Measurements from ENCODE around the gene SRR. TPM values are rescaled to one million over a fixed set of nuclear protein-coding genes. Genes with fewer than 3 reads are reported as not detected.

SRR gene
- total and polyA plus RNA-seq, 8 donors: 1.2 to 44.0 (median 9.8) TPM

DNA sequence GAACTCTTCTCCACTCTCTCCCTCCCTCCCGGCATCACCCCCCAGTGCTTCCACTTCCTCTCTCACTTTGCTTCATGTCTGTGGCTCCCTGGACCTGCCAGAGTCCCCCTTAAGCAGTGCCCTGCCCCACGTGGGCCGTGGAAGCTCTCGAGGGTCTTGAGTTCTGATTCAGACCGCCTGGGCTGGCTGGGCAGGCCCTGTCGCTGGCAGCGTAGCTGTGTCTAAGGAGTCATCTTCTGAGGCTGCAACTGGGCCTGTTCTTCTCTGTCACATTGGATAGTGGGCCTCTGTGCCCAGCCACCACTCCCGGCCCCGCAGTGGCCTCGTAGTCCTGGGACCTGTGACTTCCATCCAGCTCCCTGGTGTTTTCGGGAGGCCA is 66.5 kb downstream of the SRR start:
- intact Hi-C loops (cut with DNase I; ENCODE audit: low total_unique reads): no loop called here
- no peak overlapping the region for H3K4me3 ChIP-seq
- H3K4me1 ChIP-seq: peaks cover 0 to 26% (median 11%) of the 10 kb centered on the region in 4 donors
- TF ChIP-seq EP300 (IDR thresholded peaks at IDR 0.05): no peak
- TF ChIP-seq, protein P1, sequence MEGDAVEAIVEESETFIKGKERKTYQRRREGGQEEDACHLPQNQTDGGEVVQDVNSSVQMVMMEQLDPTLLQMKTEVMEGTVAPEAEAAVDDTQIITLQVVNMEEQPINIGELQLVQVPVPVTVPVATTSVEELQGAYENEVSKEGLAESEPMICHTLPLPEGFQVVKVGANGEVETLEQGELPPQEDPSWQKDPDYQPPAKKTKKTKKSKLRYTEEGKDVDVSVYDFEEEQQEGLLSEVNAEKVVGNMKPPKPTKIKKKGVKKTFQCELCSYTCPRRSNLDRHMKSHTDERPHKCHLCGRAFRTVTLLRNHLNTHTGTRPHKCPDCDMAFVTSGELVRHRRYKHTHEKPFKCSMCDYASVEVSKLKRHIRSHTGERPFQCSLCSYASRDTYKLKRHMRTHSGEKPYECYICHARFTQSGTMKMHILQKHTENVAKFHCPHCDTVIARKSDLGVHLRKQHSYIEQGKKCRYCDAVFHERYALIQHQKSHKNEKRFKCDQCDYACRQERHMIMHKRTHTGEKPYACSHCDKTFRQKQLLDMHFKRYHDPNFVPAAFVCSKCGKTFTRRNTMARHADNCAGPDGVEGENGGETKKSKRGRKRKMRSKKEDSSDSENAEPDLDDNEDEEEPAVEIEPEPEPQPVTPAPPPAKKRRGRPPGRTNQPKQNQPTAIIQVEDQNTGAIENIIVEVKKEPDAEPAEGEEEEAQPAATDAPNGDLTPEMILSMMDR (IDR thresholded peaks at IDR 0.05): no peak
- no peak for TF ChIP-seq POLR2A (IDR thresholded peaks at IDR 0.05)
- TF ChIP-seq POLR2AphosphoS5 (IDR thresholded peaks at IDR 0.05): no peak
- no peaks in the 10 kb centered on the region for H3K9me3 ChIP-seq
- H3K27me3 ChIP-seq: no peaks in the 10 kb centered on the region
- DNase-seq: no peak
- H3K36me3 ChIP-seq: peaks cover 7 to 84% (median 73%) of the 10 kb centered on the region in 4 donors
- 77 to 94% (median 86%) methylated on average over 8 to 11 of the region's 11 CpGs for WGBS, 5 donors
- H3K27ac ChIP-seq: peak overlapping the region in 2 of 5 donors; percentile 8 to 29

DNA sequence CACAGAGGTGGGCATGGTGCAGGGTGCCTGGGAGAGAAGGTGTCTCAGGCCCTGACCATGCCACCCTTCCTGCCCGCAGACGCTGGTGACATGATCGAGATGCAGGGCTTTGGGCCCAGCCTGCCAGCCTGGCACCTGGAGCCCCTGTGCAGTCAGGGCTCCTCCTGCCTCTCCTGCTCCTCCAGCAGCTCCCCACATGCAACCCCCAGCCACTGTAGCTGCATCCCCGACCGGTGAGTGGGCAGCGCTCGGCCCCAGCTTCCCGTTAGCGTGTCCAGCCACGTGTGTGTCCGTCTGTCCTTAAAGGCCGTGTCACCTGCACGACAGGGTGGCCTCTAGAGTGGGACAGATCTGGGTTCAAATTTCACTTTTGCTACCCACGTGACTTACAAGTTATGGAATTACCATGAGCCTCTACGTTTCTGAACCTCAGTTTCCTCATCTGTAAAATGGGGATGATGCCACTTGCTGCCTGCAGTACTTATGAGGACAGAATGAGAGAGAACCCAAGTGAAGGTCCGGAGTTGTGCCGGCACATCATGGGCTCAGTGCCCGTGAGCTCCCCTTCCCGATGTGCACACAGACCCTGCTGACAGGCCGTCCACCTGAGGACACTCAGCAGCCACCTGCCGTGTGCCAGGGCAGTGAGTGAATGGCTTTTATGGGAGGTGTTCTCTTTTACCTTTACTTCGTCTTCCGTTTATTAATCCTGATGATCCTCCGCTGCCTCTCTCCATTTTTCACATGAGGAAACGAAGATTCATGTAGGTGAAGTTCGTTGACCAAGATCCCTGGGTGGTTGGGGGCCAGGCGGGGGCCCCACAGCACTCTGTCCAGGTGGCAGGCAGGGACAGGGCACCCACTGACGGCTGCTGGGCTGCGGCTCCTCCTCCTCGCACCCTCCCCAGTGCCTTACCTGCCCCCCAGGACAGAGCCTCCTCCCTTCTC is 67.7 kb downstream of the SRR start:
- 91 to 95% (median 93%) methylated on average over 22 to 30 of the region's 30 CpGs for WGBS, 5 donors
- intact Hi-C loops (cut with DNase I; ENCODE audit: low total_unique reads): no loop called here
- Histone ChIP-seq H3K27ac (no peak overlapping the region), H3K4me3 (no peak overlapping the region), H3K4me1 (peaks cover 0 to 26% (median 11%) of the 10 kb centered on the region in 4 donors), H3K9me3 (no peaks in the 10 kb centered on the region), H3K36me3 (peaks cover 13 to 84% (median 73%) of the 10 kb centered on the region in 4 donors), H3K27me3 (no peaks in the 10 kb centered on the region)
- TF ChIP-seq EP300 (IDR thresholded peaks at IDR 0.05): no peak
- TF ChIP-seq, protein P1 (IDR thresholded peaks at IDR 0.05): no peak
- TF ChIP-seq POLR2A (IDR thresholded peaks at IDR 0.05): no peak
- no peak for TF ChIP-seq POLR2AphosphoS5 (IDR thresholded peaks at IDR 0.05)
- no peak for DNase-seq

DNA sequence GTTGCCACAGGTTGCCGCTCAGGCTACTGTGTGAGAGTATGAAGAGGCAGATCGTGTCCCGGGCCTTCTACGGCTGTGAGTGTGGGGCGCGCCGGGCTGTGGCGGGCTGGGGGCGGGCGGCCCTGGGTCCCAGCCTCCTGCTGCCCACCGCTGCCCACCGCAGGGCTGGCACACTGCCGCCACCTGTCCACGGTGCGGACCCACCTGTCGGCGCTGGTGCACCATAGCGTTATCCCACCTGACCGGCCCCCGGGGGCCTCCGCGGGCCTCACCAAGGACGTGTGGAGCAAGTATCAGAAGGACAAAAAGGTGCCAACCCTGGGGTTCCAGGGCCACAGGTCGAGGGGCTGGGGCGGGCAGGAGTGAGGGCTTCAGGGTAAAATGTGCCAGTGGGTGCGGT is 68.4 kb downstream of the SRR start:
- H3K27me3 ChIP-seq: no peaks in the 10 kb centered on the region
- no peak overlapping the region for H3K4me3 ChIP-seq
- intact Hi-C loops (cut with DNase I; ENCODE audit: low total_unique reads): no loop called here
- no peak for DNase-seq
- WGBS, 5 donors: 79 to 96% (median 96%) methylated on average over 3 to 26 of the region's 26 CpGs
- H3K36me3 ChIP-seq: peaks cover 21 to 84% (median 73%) of the 10 kb centered on the region in 4 donors
- H3K4me1 ChIP-seq: peaks cover 0 to 26% (median 11%) of the 10 kb centered on the region in 4 donors
- H3K27ac ChIP-seq: no peak overlapping the region
- TF ChIP-seq POLR2AphosphoS5 (IDR thresholded peaks at IDR 0.05) (no peak), POLR2A (IDR thresholded peaks at IDR 0.05) (no peak), EP300 (IDR thresholded peaks at IDR 0.05) (no peak)
- TF ChIP-seq, protein P1 (IDR thresholded peaks at IDR 0.05): no peak
- H3K9me3 ChIP-seq: no peaks in the 10 kb centered on the region

DNA sequence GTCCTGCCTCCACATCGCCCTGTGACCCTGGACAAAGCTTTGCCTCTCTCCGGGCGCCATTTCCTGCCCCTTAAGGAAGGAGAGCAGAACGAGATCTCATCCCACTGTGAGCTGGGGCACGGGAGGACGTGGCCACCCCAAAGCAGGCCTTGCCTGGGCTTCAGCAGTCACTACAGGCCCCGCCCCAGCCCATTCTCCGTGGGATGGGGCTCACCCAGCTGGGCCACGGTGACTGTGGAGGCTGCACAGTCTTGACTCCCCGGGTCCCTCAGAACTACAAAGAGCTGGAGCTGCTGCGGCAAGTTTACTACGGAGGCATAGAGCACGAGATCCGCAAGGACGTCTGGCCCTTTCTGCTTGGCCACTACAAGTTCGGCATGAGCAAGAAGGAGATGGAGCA is 68.9 kb downstream of the SRR start:
- peaks cover 0 to 22% (median 10%) of the 10 kb centered on the region in 4 donors for H3K4me1 ChIP-seq
- intact Hi-C loops (cut with DNase I; ENCODE audit: low total_unique reads): no loop called here
- no peaks in the 10 kb centered on the region for H3K9me3 ChIP-seq
- H3K27ac ChIP-seq: no peak overlapping the region
- WGBS, 5 donors: 90 to 95% (median 94%) methylated on average over 10 to 16 of the region's 16 CpGs
- DNase-seq: no peak
- no peak overlapping the region for H3K4me3 ChIP-seq
- H3K27me3 ChIP-seq: no peaks in the 10 kb centered on the region
- TF ChIP-seq POLR2A (IDR thresholded peaks at IDR 0.05) (no peak), EP300 (IDR thresholded peaks at IDR 0.05) (no peak), POLR2AphosphoS5 (IDR thresholded peaks at IDR 0.05) (no peak)
- peaks cover 21 to 83% (median 73%) of the 10 kb centered on the region in 4 donors for H3K36me3 ChIP-seq

Measured in stomach (tissue), 9 donors.